Measurements from ENCODE around the gene SRR.

Gene SRR

DNA sequence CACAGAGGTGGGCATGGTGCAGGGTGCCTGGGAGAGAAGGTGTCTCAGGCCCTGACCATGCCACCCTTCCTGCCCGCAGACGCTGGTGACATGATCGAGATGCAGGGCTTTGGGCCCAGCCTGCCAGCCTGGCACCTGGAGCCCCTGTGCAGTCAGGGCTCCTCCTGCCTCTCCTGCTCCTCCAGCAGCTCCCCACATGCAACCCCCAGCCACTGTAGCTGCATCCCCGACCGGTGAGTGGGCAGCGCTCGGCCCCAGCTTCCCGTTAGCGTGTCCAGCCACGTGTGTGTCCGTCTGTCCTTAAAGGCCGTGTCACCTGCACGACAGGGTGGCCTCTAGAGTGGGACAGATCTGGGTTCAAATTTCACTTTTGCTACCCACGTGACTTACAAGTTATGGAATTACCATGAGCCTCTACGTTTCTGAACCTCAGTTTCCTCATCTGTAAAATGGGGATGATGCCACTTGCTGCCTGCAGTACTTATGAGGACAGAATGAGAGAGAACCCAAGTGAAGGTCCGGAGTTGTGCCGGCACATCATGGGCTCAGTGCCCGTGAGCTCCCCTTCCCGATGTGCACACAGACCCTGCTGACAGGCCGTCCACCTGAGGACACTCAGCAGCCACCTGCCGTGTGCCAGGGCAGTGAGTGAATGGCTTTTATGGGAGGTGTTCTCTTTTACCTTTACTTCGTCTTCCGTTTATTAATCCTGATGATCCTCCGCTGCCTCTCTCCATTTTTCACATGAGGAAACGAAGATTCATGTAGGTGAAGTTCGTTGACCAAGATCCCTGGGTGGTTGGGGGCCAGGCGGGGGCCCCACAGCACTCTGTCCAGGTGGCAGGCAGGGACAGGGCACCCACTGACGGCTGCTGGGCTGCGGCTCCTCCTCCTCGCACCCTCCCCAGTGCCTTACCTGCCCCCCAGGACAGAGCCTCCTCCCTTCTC is 67.7 kb downstream of the SRR start:
- H3K4me2 ChIP-seq (ENCODE audit: low read depth, low read length, poor library complexity, severe bottlenecking) = no peak overlapping the region
- H3K27ac ChIP-seq (ENCODE audit: low read depth, low read length) = no peak overlapping the region
- H3K4me3 ChIP-seq (ENCODE audit: insufficient read depth, low read length, poor library complexity, severe bottlenecking) = no peak overlapping the region
- TF ChIP-seq, protein P1, sequence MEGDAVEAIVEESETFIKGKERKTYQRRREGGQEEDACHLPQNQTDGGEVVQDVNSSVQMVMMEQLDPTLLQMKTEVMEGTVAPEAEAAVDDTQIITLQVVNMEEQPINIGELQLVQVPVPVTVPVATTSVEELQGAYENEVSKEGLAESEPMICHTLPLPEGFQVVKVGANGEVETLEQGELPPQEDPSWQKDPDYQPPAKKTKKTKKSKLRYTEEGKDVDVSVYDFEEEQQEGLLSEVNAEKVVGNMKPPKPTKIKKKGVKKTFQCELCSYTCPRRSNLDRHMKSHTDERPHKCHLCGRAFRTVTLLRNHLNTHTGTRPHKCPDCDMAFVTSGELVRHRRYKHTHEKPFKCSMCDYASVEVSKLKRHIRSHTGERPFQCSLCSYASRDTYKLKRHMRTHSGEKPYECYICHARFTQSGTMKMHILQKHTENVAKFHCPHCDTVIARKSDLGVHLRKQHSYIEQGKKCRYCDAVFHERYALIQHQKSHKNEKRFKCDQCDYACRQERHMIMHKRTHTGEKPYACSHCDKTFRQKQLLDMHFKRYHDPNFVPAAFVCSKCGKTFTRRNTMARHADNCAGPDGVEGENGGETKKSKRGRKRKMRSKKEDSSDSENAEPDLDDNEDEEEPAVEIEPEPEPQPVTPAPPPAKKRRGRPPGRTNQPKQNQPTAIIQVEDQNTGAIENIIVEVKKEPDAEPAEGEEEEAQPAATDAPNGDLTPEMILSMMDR (IDR thresholded peaks at IDR 0.05; ENCODE audit: insufficient read depth, low read length, poor library complexity, severe bottlenecking) = no peak
- TF ChIP-seq EZH2phosphoT487 (conservative IDR thresholded peaks at IDR 0.05; ENCODE audit: low read length) = no peak
- no peaks in the 10 kb centered on the region for H3K27me3 ChIP-seq (ENCODE audit: low read length)
- no peaks in the 10 kb centered on the region for H3K9me3 ChIP-seq (ENCODE audit: insufficient read depth, low read length)
- no peaks in the 10 kb centered on the region for H3K36me3 ChIP-seq (ENCODE audit: low read length)
- H3K9ac ChIP-seq (ENCODE audit: low read length) = no peak overlapping the region
- H3F3A ChIP-seq (ENCODE audit: insufficient read depth) = no peaks in the 10 kb centered on the region
- no peak overlapping the region for H2AFZ ChIP-seq (ENCODE audit: low read depth, low read length, severe bottlenecking)
- no peaks in the 10 kb centered on the region for H3K79me2 ChIP-seq (ENCODE audit: insufficient read depth, low read length)
- H4K20me1 ChIP-seq (ENCODE audit: low read depth, low read length) = no peaks in the 10 kb centered on the region
- no peaks in the 10 kb centered on the region for H3K9me2 ChIP-seq (replicated peaks; ENCODE audit: insufficient read depth, low read length)

DNA sequence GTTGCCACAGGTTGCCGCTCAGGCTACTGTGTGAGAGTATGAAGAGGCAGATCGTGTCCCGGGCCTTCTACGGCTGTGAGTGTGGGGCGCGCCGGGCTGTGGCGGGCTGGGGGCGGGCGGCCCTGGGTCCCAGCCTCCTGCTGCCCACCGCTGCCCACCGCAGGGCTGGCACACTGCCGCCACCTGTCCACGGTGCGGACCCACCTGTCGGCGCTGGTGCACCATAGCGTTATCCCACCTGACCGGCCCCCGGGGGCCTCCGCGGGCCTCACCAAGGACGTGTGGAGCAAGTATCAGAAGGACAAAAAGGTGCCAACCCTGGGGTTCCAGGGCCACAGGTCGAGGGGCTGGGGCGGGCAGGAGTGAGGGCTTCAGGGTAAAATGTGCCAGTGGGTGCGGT is 68.4 kb downstream of the SRR start:
- no peak overlapping the region for H2AFZ ChIP-seq (ENCODE audit: low read depth, low read length, severe bottlenecking)
- no peaks in the 10 kb centered on the region for H4K20me1 ChIP-seq (ENCODE audit: low read depth, low read length)
- no peaks in the 10 kb centered on the region for H3K79me2 ChIP-seq (ENCODE audit: insufficient read depth, low read length)
- no peaks in the 10 kb centered on the region for H3K9me3 ChIP-seq (ENCODE audit: insufficient read depth, low read length)
- no peak overlapping the region for H3K4me2 ChIP-seq (ENCODE audit: low read depth, low read length, poor library complexity, severe bottlenecking)
- no peaks in the 10 kb centered on the region for H3K36me3 ChIP-seq (ENCODE audit: low read length)
- H3K9me2 ChIP-seq (replicated peaks; ENCODE audit: insufficient read depth, low read length) = no peaks in the 10 kb centered on the region
- H3K9ac ChIP-seq (ENCODE audit: low read length) = no peak overlapping the region
- no peak overlapping the region for H3K27ac ChIP-seq (ENCODE audit: low read depth, low read length)
- H3K27me3 ChIP-seq (ENCODE audit: low read length) = no peaks in the 10 kb centered on the region
- TF ChIP-seq, protein P1 (IDR thresholded peaks at IDR 0.05; ENCODE audit: insufficient read depth, low read length, poor library complexity, severe bottlenecking) = no peak
- no peak for TF ChIP-seq EZH2phosphoT487 (conservative IDR thresholded peaks at IDR 0.05; ENCODE audit: low read length)
- no peaks in the 10 kb centered on the region for H3F3A ChIP-seq (ENCODE audit: insufficient read depth)
- no peak overlapping the region for H3K4me3 ChIP-seq (ENCODE audit: insufficient read depth, low read length, poor library complexity, severe bottlenecking)

DNA sequence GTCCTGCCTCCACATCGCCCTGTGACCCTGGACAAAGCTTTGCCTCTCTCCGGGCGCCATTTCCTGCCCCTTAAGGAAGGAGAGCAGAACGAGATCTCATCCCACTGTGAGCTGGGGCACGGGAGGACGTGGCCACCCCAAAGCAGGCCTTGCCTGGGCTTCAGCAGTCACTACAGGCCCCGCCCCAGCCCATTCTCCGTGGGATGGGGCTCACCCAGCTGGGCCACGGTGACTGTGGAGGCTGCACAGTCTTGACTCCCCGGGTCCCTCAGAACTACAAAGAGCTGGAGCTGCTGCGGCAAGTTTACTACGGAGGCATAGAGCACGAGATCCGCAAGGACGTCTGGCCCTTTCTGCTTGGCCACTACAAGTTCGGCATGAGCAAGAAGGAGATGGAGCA is 68.9 kb downstream of the SRR start:
- Histone ChIP-seq H3K4me3 (ENCODE audit: insufficient read depth, low read length, poor library complexity, severe bottlenecking) (no peak overlapping the region), H4K20me1 (ENCODE audit: low read depth, low read length) (no peaks in the 10 kb centered on the region), H3K36me3 (ENCODE audit: low read length) (no peaks in the 10 kb centered on the region), H3K4me2 (ENCODE audit: low read depth, low read length, poor library complexity, severe bottlenecking) (no peak overlapping the region), H3K9ac (ENCODE audit: low read length) (no peak overlapping the region), H3K79me2 (ENCODE audit: insufficient read depth, low read length) (no peaks in the 10 kb centered on the region), H2AFZ (ENCODE audit: low read depth, low read length, severe bottlenecking) (no peak overlapping the region), H3K9me3 (ENCODE audit: insufficient read depth, low read length) (no peaks in the 10 kb centered on the region), H3K27ac (ENCODE audit: low read depth, low read length) (no peak overlapping the region), H3K9me2 (replicated peaks; ENCODE audit: insufficient read depth, low read length) (no peaks in the 10 kb centered on the region), H3F3A (ENCODE audit: insufficient read depth) (no peaks in the 10 kb centered on the region), H3K27me3 (ENCODE audit: low read length) (no peaks in the 10 kb centered on the region)
- TF ChIP-seq, protein P1 (IDR thresholded peaks at IDR 0.05; ENCODE audit: insufficient read depth, low read length, poor library complexity, severe bottlenecking) = no peak
- TF ChIP-seq EZH2phosphoT487 (conservative IDR thresholded peaks at IDR 0.05; ENCODE audit: low read length) = no peak
